Measurements from ENCODE around the gene CPSF6. TPM values are rescaled to one million over a fixed set of nuclear protein-coding genes. Genes with fewer than 3 reads are reported as not detected.

Gene CPSF6
- total RNA-seq, 1 experiment from 2014 or later = 88.4 TPM

DNA sequence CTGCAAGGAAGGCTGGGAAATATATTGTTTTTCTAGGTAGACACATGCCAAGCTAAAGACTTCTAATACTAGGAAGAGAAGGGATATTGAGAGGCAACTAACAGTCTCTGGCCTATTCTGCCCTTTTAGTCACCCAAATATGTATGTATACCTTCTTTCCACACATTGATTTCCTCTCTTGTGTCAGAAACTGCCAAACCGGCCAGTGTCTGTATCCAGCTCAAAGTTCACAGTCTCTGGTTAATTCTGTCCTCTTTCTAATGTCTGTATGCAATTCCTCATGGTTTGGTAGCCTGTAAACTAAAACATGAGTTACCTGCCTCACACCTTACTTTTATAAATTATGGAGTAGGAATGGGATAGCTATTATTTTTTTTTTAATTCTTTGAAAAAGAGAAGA, 25.2 kb upstream of the CPSF6 start:
- H3K9me2 ChIP-seq (ENCODE audit: insufficient read depth) = no peaks in the 10 kb centered on the region
- no peak overlapping the region for H3K4me2 ChIP-seq (ENCODE audit: low read length)
- ChIA-PET CTCF (no interaction called here), POLR2A (no interaction called here), RAD21 (ENCODE audit: low non-redundant PET in 1 of 2, low total read pairs in 2 of 2, uncharacterized antibody in 2 of 2, unreplicated experiment in 2 of 2) (no interaction called here)
- no peaks in the 10 kb centered on the region for H3K79me2 ChIP-seq (ENCODE audit: insufficient read depth, low read length)
- ATAC-seq (no peak), DNase-seq (ENCODE audit: low read depth, low spot score) (no peak)
- no peak overlapping the region for H3K4me3 ChIP-seq (replicated peaks in 1 of 2; ENCODE audit: low read depth in 1 of 2, low read length in 2 of 2)
- H3K36me3 ChIP-seq (ENCODE audit: control insufficient read depth in 1 of 2, insufficient read depth in 2 of 2, low read length in 2 of 2) = no peaks in the 10 kb centered on the region
- H3K9me3 ChIP-seq (ENCODE audit: control insufficient read depth in 1 of 2, insufficient read depth in 1 of 2, low read depth in 1 of 2, low read length in 2 of 2) = no peaks in the 10 kb centered on the region
- H3K9ac ChIP-seq (ENCODE audit: low read length) = no peak overlapping the region
- no peaks in the 10 kb centered on the region for H3K27me3 ChIP-seq (ENCODE audit: insufficient read depth, low read length)
- H3K4me1 ChIP-seq (ENCODE audit: control insufficient read depth in 1 of 2, insufficient read depth in 2 of 2, low read length in 2 of 2) = no peaks in the 10 kb centered on the region
- BruUV-seq (replicated peaks) = no TSS peak
- intact Hi-C loops (cut with micrococcal nuclease) = no loop called here
- no peaks in the 10 kb centered on the region for H4K20me1 ChIP-seq (ENCODE audit: insufficient read depth)
- no peak overlapping the region for H3K27ac ChIP-seq (ENCODE audit: low read depth, low read length)
- TF ChIP-seq RAD21 (IDR thresholded peaks at IDR 0.05; ENCODE audit: low read depth) (no peak), REST (IDR thresholded peaks at IDR 0.05; ENCODE audit: low read depth) (no peak), SIN3A (IDR thresholded peaks at IDR 0.05; ENCODE audit: low read depth) (no peak), CEBPB (IDR thresholded peaks at IDR 0.05; ENCODE audit: low read depth) (no peak), POLR2A (IDR thresholded peaks at IDR 0.05; ENCODE audit: borderline replicate concordance, extremely low read depth, insufficient read depth, insufficient read length) (no peak), SP1 (IDR thresholded peaks at IDR 0.05; ENCODE audit: low read depth) (no peak), FOSL1 (IDR thresholded peaks at IDR 0.05; ENCODE audit: low read depth) (no peak), EGR1 (IDR thresholded peaks at IDR 0.05; ENCODE audit: low read depth) (no peak), JUND (IDR thresholded peaks at IDR 0.05) (no peak), CBX3 (IDR thresholded peaks at IDR 0.05; ENCODE audit: low read depth) (no peak), EZH2phosphoT487 (IDR thresholded peaks at IDR 0.05; ENCODE audit: borderline replicate concordance) (no peak), ELF1 (IDR thresholded peaks at IDR 0.05; ENCODE audit: borderline replicate concordance, low read depth) (no peak), TCF7L2 (IDR thresholded peaks at IDR 0.05; ENCODE audit: borderline replicate concordance, extremely low read depth, insufficient read depth, insufficient read length) (no peak), SRF (IDR thresholded peaks at IDR 0.05; ENCODE audit: low read depth) (no peak), ZNF274 (IDR thresholded peaks at IDR 0.05; ENCODE audit: low read depth, low read length) (no peak), ZFX (IDR thresholded peaks at IDR 0.05) (no peak)
- TF ChIP-seq, protein P1, sequence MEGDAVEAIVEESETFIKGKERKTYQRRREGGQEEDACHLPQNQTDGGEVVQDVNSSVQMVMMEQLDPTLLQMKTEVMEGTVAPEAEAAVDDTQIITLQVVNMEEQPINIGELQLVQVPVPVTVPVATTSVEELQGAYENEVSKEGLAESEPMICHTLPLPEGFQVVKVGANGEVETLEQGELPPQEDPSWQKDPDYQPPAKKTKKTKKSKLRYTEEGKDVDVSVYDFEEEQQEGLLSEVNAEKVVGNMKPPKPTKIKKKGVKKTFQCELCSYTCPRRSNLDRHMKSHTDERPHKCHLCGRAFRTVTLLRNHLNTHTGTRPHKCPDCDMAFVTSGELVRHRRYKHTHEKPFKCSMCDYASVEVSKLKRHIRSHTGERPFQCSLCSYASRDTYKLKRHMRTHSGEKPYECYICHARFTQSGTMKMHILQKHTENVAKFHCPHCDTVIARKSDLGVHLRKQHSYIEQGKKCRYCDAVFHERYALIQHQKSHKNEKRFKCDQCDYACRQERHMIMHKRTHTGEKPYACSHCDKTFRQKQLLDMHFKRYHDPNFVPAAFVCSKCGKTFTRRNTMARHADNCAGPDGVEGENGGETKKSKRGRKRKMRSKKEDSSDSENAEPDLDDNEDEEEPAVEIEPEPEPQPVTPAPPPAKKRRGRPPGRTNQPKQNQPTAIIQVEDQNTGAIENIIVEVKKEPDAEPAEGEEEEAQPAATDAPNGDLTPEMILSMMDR (IDR thresholded peaks at IDR 0.05 in 2 of 3, conservative IDR thresholded peaks at IDR 0.05 in 1 of 3; ENCODE audit: borderline replicate concordance in 1 of 3, insufficient read depth in 1 of 3, low read depth in 2 of 3, low read length in 2 of 3) = no peak
- TF ChIP-seq, protein P2, sequence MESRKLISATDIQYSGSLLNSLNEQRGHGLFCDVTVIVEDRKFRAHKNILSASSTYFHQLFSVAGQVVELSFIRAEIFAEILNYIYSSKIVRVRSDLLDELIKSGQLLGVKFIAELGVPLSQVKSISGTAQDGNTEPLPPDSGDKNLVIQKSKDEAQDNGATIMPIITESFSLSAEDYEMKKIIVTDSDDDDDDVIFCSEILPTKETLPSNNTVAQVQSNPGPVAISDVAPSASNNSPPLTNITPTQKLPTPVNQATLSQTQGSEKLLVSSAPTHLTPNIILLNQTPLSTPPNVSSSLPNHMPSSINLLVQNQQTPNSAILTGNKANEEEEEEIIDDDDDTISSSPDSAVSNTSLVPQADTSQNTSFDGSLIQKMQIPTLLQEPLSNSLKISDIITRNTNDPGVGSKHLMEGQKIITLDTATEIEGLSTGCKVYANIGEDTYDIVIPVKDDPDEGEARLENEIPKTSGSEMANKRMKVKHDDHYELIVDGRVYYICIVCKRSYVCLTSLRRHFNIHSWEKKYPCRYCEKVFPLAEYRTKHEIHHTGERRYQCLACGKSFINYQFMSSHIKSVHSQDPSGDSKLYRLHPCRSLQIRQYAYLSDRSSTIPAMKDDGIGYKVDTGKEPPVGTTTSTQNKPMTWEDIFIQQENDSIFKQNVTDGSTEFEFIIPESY (IDR thresholded peaks at IDR 0.05; ENCODE audit: extremely low read depth, insufficient replicate concordance, low read length) = no peak
- no peak overlapping the region for H2AFZ ChIP-seq (ENCODE audit: low read depth, low read length, poor library complexity, severe bottlenecking)
